Activated gamma-delta T cell (primary cell): ENCODE data around the gene MDFI.

ENCODE experiments used
- DNase-seq: peaks from one replicate; lab custom pipeline; 2025; lab: John Stamatoyannopoulos, UW

Gene MDFI

DNA sequence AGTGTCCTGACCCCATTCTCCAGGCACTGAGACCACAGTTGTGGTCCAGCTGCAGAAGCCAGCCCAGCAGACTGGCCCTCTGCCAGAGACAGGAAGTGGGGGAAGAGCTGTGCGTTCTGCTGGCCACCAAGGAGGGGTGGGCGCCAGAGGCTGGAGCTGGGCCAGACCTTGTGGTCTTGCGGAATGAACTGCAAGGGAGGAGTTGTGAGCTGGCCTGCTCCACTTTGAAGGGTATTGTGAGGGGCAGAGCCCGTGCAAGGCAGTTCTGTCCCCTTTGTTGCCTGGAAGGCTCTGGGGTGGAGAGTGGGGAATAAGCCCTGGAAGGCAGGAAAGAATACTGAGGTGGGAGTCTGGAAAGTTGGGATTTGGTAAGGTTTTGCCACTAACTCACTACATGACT, 3.6 kb upstream of the MDFI start:
- no peak for DNase-seq

GRCh38 chr6:41635365-41635764, 2.9 kb upstream of the MDFI start:
- no peak for DNase-seq

GRCh38 chr6:41636833-41637193, 1.5 kb upstream of the MDFI start:
- DNase-seq: no peak

DNA sequence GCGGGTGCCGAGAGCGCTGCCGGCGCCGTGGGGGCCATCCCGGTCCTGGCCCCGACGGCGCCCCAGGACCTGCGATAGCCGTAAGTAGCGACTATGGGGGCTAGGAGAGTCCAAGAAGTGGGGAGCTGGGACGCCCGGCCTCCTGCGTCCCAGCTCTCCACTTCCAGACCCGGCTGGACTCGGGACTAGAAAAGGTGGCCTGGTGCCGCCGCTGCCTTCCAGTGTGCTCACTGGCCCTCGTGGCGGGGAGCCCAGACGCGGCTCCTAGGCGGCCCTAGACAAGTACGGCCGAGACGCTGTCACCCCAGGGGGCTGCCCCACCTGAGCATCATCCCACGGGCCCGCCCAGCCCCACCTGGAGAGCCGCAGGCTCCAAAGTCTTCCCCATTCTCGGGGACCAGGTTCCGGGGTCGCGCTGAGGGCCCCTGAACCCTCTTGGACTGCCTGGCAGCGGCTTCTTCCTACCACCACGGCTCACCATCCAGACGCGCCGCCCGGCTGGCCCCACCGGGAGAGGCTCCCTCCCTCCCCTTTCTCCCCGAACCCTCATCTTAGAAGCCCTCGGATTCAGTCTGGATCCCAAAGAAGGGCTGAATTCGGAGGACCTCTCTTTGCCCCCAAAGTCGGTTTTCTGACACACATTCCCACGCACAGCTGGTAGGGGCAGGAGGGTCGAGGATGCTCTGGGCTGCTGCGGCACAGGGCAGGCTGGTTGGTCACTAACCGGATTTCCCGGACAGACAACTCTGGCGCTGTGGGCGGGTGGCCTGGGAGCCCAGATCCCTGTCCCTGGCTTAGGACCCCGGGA, 870 bp upstream of the MDFI start:
- DNase-seq: no peak

DNA sequence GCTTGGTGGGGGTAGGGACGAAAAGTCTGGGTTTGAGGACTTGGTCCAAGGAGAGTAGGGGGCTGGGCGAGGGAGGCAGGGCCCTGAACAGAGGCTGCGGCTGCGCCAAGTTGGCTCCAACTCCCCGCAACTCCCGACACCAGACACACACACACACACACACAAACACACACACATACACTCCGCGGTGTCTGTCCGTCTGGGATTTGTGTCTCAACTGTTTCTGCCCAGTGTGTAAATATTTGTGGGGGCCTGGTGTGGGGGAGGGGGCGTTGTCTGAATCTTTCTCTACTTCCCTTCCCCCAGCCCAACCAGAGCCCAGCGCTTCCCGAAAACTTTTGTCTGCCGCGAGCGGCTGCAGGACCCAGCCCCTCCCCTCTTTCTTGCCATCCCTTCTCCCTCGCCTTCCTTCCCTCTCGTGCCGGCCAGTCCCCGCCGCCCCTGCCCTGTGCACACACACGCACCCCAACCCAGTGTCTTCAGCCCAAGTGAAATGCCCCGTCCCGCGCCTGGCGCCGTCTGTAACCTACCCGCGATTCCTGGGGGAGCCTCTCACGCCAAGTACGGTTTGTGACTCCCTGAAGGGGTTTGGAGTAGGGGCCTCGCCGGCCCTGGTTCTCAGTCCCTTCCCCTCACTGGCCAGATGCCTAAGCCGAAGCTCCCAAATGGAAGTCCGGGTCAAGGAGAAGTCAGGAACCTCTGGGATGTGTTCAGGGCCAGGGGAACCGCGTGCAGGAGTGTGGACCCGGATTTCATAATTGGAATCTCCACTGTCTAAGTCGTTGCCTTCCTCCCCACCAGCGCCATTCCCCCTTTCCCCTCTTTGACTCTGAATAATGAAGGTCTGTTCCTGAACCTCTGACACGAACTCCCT, 904 bp downstream of the MDFI start:
- no peak for DNase-seq

DNA sequence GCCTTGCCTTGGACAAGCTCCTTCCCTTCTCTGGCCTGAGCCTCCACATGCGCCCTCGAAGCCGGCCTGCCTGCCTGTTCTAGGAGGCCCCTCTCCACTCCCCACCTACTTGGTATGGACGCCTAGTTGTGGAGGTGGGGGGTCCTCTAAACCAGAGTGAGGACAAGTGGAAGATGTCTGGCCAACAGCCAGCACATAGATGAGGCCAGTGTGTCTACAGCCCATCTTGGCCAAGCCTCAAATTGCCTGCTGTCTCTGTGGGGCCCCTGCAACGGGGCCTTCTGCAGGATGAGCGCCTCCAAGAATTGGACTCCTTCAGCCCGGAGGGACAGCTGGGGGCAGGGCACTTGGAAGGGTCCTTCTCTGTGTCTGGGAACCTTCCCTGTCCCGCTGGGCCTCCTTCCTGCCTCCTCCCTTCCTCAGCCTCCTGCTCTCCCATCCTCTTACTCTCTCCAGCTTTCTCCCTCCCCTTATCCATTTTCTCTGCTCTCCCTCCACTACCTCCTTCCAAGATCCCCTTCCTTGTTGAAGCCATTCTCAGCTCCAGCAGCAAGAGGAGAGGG, 1.6 kb downstream of the MDFI start:
- no peak for DNase-seq

DNA sequence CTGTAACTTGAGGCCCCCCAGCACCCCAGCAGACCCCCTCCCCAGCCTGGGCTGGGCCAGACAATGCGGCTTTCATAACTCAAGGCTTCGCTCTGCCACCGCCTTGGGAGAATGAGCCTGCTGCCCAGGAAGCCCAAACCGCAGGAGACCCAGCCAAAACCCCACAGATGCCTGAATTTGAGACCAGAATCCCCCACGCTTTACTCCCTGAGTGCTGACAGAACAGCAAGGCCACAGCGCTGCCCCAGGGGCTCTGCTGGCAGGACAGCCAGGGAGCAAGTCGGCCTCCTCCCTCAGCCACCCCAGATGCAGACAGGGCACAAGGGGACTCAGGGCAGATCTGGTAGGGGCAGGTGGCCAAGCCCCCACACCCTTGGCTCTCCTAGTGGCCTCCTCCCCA, 2.2 kb downstream of the MDFI start:
- no peak for DNase-seq

- no peak for DNase-seq
Observed at GRCh38 chr6:41641352-41641925, 3.2 kb downstream of the MDFI start.

DNA sequence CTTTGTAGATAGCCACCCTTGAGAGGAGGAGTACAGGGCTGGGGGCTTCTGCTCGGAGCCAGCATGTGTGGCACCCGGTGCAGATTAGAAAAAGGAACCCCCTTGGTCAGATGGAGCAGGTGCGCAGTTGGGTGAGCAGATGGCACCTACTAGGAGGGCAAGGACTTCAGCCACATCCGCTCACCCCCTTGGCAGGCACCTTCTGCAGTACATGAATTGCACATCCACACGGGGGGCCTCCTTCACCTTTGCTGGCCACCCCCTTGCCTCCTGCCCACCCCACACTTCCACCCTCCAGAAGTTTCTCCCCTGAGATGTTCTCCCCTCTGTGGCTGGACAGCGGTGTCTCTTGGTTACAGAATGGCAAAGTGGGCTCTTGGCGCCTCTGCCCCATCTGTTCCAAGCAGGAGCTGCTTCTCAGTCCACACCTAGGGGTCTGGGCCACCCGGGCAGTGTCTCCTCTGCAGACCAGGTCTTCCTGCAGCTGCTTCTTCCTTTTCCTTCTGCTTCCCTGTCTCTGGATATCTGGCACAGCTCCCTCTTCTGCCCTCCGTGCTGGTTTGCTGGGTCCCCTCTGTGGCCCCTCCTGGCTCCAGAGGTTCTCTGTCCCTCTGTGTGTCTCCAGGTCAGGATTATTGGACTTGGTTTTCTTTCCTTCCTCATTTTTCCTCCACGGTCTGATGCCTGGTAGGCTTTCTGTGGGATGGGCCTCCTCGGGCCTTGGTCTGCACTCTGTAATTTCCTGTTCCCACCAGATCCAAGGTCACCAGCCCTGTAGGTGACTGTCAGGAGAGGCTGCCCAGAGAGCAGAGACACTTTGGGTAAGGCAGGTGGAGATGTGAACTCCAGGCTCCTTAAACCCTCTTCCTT, 4.1 kb downstream of the MDFI start:
- DNase-seq: no peak

- no peak for DNase-seq
Observed at GRCh38 chr6:41642960-41643898, 5.0 kb downstream of the MDFI start.

DNA sequence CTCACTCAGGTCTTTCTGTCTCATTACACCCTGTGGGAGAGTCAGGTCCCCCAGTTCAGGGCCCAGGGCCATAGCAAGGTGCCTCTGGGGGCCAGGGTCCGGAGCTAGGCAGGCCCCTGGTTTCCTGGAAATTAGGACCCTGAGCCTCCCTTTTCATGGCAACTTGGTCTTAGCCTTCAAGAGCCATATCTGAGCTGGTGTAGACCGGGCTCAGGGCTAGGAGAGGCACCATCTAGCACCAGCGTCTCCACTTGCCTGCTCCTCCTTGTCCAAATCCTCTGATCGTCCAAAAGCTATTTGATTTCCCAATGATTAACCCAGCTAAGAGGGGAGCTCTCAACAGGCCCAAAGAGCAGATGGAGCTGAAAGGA, 5.6 kb downstream of the MDFI start:
- DNase-seq: no peak

DNA sequence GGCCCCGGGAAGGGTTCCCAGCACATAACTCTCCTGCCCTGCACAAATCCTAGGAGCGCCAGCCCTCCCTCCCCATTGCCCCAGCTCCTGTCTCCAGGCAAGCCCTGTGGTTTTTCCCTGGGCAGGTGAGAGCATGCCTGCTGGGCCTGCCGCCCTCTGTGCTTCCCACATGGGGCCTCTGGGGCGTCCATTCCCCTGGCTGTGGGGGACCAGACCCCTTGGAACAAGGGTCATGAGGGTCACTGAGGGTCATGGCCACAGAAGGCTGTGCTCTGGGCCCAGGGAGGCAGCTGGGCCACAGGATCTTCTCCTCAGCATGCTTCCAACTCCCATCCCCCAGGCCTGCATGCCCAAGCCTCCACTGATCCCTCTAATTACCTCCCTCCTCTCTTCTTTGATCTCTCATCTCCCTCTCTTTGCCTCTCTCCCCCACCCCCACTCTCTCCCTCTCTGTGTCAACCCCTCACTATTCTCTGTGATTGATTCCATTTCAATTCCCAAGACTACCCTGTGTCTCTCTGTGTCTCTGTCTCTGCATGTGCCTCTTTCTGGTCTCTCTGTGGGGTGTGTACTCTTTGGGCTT, 6.1 kb downstream of the MDFI start:
- DNase-seq: no peak

DNA sequence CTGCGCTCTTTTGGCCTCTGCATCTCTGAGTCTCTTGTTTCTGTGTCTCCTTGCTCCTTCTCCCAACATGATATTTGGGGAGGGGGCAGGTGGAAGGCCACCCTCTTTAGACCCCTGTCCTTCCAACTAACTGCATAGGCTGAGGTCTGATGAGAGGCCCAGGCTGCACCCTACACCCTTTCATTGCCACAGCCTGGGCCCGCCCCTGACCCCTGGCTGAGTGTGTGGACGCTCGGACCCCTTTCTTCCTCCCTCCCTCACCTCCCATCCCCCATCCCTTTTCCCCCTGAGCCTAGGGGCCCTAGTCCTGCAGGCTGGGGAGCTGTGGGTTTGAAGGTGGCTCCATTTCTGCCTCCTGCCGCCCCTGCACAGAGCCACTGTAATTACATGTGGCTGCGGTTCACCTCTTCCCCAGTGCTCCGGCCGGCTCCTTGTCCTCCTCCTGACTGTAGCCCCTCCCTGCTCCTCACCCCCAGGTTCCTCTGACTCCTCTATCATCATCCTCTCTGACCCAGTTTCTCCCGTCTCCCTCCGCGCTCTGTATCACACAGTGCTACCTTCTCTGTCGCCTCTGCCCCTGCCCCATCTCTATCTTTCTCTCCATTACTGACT, 6.8 kb downstream of the MDFI start:
- DNase-seq: no peak

- DNase-seq: no peak
Observed at GRCh38 chr6:41646026-41646795, 7.9 kb downstream of the MDFI start.

GRCh38 chr6:41647061-41647511, 8.8 kb downstream of the MDFI start:
- DNase-seq: no peak

- no peak for DNase-seq
Observed at GRCh38 chr6:41648070-41648585, 9.9 kb downstream of the MDFI start.

DNA sequence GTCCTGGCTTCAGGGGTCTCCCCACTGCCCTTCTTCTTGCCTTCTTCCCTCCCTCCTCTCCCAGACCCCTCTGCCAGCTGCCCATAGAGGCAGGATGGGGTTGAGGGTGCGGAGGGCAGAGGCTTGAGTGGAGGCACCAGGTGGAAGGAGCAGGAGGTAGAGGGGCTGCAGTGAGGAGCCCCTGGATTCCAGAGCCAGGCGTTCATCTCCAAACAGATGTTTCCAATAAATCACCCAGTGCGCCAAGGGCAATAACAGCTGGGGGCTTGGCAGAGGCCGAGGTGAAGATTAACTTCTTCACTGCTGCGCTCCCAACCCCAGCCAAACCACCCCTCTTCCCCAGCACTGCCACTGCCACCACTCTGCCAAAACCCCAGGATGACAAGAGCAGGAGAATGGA, 10.7 kb downstream of the MDFI start:
- DNase-seq: no peak

DNA sequence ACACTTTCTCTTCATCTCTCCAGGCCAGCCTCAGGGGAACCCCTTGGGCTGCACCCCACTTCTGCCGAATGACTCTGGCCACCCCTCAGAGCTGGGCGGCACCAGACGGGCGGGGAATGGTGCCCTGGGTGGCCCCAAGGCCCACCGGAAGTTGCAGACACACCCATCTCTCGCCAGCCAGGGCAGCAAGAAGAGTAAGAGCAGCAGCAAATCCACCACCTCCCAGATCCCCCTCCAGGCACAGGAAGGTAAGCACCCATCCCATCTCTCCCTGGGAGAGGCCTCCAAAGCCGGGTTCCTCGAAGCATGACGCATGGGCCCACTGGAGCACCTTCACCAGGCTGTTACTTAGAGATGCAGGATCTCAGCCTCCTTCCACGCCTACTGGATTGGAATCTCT, 11.3 kb downstream of the MDFI start:
- DNase-seq: no peak

- no peak for DNase-seq
Observed at GRCh38 chr6:41650120-41650519, 11.9 kb downstream of the MDFI start.
